Amniotic stem cell (primary cell): ENCODE results near the gene DNLZ.
"Not testable (repeated sequence)": the region's sequence is repeated elsewhere in the genome, so short reads cannot be mapped to it uniquely, and the experiment has no call there.

Source experiments
- DNase-seq: peaks from one replicate; lab custom pipeline; 2025; lab: John Stamatoyannopoulos, UW

Gene DNLZ

DNA sequence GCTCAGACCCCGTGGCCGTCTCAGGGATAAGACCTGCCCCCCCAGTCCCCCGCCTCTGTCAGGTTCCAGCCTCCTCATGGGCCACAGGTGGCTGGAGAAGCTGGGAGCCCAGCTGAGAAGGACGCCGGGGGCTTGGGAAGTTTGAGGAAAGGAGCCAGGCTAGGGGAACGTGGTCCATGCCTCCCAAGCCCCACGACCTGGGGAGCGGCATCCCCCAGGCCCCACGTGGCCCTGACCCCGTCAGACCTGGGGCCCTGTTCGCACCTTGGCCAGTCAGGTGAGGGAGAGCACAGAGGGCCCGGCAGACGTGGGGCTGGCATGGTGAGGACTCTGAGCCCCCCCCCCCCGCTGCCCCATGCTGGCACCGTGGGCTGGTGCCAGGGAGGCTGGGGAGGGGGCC lies 32.5 kb downstream of the DNLZ start:
- no peak for DNase-seq

DNA sequence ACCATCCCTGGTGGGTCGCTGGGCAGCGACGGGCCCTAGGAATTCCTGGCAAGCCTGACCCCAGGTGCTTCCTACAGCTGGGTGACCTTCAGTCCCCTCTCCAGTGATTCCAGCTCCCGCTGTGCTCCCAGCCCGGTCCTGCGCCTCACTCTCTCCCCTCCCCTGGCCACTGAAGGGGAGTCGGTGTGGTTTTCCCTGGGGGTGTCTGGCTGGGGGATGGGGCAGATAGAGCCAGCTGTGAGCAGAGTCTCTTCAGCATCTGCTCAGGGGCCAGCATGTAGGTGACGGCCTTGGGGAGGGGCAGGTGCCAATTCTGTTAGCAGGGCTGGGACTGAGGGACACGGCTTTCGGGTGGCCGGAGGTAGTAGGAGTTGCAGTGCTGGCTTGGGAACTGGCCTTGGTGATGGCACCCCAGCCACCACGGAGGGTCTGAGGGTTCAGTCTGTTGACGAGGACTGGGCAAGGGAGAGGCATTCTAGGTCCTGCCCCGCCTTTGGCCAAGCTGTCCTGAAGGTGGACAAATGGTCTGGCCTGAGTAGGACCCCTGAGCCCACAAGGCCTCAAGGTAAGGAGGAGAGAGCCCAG lies 33.0 kb downstream of the DNLZ start:
- no peak for DNase-seq

DNA sequence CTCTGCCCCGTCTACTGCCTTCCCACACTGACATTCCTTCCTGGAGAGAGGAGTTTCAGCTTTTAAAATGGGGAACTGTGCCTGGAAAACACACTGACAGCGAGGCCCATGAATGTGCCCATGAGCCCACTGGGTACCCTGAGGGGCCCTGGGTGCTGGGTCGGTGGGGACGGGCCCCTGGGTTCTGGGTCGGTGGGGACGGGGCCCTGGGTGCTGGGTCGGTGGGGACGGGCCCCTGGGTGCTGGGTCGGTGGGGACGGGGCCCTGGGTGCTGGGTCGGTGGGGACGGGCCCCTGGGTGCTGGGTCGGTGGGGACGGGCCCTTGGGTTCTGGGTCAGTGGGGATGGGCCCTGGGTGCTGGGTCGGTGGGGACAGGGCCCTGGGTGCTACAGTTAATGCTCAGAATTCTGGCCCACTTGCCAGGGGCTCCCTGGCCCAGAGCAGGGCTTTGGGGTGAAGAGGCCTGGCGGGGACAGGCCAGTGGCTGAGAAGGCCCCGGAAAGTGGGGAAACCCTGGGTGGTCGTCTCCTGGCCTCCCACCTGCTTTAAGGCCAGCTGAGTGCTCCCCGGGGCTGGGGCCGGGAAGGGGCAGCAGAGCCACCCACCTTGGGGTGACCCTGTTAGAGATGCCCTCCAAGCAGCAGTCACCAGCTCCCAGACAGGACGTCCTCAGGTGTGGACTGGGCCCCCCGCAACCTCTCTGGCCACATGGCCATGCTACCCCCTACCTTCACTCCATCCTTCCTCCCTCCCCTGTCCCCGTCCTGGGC lies 33.7 kb downstream of the DNLZ start:
- DNase-seq, result no peak

DNA sequence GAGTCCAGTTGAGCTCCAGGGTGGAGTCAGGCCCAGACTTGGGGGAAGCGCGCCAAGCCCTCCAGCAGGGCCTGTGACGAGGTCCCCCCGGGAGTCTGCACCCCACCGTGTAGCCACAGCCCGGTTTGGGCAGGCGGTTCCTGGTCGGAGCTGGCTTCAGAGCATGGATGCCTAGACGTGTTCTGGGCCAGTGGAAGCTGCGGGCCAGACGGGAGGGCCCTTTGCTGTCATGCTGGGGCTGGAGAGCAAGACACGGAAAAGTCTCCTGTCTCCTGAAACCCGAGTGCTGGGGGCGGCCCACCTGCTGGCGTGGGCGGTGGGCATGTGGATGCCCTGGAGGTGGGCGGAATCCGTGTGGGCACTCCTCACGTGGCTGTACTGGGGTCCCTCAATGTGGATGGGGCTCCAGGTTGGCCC lies 34.3 kb downstream of the DNLZ start:
- DNase-seq, result no peak

DNA sequence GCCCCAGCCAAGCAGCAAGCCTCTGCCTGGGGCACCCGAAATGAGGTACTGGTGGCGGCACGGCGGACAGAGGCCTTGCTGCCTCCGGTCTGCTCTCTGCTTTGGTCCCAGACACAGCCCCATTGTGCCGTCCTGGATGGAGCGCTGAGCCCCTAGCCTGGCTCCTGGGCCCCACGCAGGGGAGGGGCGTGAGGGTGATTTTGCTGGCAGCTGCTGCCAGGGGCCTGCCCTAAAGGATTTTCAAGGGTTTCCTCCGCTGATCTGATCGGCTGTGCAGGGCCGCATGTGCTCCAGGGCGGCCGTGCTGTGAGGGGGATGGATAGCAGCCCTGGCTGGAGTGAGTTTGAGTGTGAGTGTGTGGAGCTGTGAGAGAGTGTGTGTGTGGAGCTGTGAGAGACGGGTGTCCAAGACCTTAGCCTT lies 34.9 kb downstream of the DNLZ start:
- no peak for DNase-seq

DNA sequence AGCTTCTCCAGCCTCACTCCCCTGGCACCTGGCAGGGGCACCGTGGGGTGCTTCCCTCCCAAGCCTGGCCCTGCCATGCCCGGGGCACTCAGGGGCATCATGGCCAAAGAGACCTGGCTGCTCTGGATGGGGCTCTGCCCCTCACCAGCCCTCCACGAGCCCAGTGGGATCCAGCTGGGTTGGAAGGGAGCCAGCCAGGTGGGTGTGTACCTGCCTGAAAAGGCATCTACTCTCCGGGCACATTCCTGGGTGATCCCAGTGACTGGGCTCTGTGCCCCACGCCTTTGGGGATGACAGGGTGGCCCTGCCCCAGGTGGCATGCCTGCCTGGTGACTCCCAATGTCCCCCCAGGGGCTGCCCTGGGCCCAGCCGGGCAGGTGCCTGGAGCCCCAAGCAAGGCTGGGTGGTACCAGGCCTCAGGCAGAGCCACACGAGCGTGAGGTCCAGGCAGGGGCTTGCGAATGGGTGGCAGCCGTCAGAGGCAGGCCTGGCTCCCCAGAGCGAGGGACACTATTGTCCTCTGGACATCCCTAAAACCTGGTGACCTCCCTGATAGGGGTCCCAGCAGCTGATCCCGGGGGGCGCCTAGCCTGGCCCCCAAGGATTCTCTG lies 35.4 kb downstream of the DNLZ start:
- DNase-seq, result no peak

DNA sequence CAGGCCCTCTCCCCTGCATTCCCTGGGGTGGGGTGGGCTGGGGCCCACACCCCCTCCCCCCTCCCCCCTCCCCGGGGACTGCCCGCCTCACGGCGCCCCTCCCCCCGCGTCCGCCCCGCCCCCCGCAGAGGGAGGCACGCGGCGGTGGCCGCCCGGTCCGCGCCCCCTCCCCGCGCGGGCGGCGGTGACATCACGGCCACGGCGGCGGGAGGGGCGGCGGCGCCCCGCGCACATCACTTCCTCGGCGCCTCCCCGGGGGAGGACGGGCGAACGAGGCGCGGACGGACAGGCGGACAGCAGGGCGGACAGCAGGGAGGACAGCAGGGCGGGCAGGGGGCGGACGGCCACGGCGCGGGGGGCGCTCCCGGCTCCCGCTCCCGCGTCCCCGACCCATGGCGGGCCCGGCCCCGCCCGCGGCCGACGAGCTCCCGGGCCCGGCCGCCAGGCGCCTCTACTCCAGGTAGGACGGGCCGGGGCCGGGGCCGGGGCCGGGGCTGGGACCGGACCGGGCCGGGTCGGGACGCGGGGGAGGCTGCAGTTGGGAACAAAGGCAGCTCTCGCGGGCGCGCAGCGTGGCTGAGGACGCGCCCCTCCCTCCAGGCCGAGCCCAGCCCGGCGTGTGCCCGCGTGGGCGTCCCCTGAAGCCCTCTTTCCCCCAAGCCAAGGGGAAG lies 36.1 kb downstream of the DNLZ start, which contains the start of gene GPSM1:
Gene GPSM1, plus strand, starts transcription at position 236 of the 671 bp plus-strand sequence. Its CDS starts 157 bp downstream, at position 393.
- no peak for DNase-seq

DNA sequence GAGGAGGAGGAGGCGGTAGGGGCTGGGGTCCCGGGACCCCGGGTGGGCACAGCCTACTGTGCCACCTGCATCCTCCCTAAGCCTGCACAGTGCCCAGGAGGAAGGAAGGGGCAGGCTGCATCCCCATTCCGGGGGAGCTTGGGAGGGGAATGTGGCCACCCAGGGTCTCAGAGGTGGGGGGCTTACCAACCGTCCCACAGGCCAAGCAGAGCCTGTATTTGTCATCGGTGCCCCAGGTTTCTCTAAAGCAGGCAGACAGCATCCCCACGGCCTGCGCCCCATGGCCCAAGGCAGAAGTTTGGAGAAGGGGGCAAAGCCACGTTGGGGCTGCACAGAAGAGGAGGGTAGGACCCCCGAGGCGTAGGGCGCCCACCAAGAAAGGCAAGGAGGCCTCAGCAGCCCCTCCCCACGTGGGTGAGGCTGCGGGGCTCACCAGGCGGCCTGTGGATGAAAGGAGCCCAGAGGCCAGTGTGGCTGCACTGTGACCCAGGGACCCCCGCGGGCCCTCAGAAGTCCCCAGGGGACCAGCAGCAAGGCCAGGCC lies 36.7 kb downstream of the DNLZ start:
- DNase-seq, result no peak

DNA sequence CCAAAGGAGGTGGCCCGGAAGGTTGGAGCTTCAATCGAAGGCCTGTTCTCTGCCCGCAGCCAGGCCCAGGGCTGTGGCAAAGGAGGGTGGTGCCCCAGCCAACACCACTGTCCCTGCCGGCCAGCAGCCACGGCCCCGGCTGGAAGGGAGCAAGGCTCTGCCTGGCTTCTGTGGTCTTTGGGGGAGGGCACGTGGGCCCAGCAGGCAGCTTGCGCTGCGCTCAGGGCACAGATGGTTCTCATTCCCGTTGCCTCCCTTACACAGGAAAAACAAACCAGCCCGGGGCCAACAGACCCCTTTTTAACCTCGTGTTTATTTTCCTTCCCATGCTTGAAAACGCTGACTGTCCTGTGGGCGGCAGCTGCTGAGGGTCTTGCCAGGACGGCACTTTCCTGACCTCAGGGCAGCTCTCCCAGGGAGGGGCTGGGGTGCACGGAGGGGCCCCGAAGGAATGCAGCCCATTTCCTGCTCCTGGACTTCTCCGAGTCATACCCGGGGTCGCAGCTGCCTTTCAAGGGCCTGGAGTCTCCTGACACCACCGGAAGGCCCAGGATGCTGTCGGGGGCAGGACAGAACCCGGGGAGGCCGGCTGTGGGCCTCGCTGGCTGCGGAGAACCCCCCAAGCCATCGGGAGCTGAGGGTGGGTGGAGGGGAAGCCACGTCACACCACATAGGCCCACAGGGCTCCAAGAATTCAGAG lies 37.3 kb downstream of the DNLZ start:
- peak; percentile 77 for DNase-seq

DNA sequence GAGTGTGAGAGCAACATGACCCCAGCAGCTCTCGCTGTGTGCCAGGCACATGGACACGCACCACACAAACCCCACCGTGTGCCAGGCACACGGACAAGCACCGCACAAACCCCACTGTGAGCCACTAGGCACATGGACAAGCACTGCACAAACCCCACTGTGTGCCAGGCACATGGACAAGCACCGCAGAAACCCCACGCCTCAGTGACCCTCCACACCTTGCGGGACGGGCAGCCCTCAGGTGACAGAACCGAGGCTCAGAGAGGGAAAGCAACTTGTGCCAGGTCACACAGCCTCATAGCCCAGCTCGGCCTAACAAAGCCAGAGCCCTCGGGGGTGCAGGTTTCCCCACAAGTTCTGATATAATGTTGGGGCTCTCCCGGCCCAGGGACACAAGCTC lies 38.2 kb downstream of the DNLZ start:
- no peak for DNase-seq

DNA sequence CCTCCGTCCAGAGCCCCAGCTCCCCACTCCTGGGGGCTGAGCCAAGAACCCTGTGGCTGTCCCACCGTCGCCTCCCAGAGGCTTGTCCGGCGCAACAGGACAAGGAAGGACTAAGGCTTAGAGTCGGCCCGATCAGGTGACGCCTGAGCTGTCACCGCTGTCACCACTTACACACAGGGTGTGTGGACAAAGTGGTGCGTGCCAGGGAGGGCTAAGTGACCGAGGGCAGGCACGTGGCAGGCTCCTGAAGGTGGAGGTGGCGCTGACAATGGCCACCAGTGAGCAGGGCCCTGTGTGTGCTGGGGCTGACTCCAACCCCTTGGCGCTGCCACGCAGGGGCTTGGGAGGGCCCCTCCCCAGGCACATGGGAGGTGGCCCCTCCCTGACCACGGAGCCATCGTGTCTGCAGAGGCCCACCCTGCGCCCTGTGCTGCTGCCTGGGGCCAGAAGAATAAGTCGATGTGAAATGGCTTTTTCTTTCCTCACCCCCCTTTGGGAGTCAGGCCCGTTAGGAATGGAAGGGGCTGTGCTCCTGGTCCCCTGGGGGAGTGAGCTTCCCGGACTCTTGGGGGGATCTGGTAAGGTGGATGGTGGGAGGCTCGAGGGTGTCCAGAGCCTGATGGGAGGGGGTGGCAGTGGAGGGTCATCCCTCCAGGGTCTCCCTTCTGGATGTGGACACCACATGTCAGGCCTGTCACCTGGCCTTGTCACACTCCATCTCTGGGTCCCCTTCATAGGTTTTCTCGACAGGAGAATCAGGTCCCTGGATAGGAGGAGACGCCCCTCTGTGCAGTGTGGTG lies 38.8 kb downstream of the DNLZ start:
- DNase-seq, result no peak

DNA sequence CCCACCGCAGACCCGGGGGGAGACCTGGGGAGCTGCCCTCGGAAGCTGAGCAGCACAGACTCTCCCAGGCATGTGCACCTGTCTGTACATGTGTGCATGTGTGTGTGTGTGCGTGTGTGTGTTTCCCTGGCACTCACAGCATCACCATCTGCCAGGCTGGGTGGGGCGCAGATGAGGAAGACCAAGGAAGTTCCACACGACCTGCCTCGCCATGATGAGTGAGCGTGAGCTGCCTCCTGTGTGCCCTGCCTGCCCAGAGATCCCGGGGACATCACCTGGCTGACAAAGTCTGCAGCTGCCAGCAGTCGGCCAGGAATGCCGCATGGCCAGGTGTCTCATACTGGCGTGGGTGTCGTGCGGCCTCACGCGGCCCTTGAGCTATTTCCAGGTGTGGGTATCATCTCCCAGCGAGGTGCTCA lies 40.2 kb downstream of the DNLZ start:
- no peak for DNase-seq

DNA sequence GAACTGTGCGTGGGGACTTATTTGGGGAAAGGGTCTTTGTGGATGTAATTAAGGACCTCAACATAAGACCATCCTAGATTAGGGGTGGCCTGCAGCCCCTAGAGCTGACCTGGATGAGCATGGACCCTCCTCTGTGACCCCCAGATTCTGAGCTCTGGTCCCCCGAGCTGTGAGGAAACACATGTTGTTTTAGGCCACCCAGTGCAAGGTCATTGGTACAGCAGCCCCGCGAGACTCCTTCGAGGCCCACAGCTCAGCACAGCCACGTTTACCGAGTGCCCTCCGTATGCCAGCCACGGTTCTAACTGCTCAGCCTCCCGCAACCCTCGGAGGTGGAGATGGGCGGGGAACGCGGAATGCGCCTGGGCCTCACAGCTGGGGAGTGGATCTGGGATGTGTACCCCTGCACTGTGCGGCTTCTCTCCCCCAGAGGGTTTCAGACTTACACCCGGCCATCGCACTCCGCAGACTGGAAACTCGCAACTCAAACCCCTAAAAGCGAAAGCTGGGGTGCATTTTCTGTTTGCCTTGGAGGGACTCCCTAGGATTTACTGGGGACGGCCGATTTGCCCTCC lies 40.7 kb downstream of the DNLZ start:
- DNase-seq, result no peak

DNA sequence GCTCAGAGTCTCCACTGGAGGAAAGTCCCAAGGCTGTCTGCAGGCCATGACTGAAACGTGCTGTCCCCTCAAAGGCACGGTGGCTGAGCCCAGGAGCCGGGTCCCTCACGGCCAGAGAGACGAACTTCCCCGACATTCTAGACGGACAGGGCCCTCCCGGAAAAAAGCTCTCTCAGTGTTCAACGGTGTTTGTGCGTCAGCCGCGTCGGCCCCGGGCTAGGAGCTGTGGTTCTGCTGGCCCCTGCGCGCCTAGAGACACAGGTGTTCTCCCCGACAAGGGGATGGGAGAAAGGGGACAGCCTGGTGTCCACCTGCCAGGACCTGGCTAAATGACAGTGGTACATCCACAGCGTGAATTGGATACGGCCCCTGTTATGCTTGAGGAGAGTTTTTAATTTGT lies 42.0 kb downstream of the DNLZ start:
- DNase-seq, result no peak

DNA sequence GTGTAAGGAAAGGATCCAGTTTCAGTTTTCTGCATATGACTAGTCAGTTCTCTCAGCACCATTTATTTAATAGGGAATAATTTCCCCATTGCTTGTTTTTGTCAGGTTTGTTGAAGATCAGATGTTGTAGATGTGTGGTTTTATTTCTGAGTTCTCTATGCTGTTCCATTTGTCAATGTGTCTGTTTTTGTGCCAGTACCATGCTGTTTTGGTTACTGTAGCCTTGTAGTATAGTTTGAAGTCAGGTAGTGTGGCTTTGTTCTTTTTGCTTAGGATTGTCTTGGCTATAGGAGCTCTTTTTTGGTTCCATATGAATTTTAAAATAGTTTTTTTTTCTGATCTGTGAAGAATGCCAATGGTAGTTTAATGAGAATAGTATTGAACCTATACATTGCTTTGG lies 42.6 kb downstream of the DNLZ start:
- not testable (repeated sequence) for DNase-seq

DNA sequence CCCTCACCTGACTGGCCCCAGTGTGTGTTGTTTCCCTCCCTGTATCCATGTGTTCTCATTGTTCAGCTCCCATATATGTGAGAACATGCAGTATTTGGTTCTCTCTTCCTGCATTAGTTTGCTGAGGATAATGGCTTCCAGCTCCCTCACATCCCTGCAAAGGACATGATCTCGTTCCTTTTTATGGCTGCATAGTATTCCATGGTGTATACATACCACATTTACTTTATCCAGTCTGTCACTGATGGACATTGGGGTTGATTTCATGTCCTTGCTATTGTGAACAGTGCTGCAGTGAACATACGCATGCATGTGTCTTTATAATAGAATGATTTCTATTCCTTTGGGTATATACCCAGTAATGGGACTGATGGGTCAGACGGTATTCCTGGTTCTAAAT lies 43.6 kb downstream of the DNLZ start:
- not testable (repeated sequence) for DNase-seq

DNA sequence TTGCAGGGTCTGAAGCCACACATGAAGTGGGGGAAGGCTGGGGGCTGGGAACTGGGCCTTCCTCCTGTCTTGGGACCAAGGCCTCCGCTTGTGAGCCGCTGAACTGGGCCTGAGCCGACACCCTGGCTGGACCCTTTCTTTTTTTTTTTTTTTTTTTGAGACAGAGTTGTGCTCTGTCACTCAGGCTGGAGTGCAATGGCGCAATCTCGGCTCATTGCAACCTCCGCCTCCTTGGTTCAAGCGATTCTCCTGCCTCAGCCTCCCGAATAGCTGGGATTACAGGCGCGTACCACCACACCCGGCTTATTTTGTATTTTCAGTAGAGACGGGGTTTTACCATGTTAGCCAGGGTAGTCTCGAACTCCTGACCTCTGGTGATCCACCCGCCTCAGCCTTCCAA lies 44.3 kb downstream of the DNLZ start:
- not testable (repeated sequence) for DNase-seq

DNA sequence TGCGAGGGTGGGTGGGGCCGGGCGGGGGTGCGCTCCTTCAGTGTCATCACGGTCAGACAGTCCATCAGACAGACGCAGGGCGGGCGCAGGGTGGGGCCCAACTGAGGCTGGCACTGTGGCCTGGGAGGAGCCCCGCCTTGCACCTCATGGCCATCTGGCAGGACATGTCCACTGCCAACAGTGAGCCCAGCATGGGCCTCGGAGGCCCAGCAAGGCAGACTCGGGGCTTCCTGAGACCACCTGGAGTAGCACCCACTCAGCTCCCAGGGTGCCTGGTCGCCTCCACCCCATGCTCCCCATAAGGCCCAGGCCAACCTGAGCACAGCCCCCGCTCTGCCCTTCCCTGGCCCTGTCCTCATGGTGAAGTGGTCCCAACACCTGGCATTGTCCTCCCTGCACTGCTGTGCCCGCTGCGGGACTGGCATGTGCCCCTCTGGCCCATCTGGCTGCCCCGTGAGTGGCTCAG lies 44.7 kb downstream of the DNLZ start:
- DNase-seq, result no peak

DNA sequence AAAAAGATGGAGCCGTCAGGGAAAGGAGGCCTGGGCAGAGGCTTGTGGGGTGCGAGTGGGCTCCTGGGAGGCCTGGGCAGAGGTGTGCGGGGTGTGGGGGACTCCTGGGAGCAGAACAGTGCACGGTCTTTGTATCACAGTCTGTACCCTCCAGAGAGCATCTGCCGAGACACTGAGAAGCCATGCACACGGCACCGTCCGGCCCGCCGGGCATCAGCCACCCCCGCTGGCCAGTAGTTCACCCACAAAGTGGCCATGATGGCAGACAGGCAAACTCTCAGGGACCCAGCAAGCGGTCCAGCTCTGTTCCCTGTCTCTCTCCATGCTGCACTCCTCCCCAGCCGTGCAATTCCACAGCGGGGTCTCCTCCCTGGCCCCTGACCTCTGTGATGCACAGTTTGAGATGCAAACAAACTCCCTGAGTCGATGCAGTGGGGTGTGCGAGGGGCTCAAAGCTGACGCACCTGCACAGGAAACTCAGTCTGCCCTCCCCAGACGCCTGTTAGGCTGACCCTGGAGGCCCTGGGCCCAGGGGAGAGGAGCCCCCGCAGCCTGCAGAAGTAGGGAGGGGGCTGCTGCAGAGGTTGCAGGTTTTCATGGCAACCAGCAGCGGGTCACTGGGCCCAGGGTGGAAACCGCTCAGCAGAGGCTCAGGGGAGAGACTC lies 45.3 kb downstream of the DNLZ start:
- DNase-seq, result no peak

DNA sequence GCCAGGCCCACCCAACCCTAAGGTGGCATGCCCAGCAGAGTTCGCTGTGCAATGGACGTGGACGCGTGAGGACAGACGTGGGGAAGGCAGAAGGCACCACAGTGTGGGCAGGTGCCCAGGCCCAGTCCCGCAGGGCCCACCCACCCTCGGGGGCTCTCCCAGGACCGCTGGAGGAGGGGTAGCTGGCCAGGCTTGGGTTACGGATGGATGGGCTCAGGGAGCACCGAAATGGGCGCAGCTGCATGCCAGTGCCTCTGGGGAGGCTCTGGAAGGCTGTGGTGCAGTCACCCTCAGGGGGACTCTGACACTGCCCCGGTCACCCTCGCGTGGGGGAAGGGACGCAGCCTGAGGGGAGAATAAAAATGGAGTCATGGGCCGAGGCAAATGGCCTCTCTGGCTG lies 45.8 kb downstream of the DNLZ start:
- DNase-seq, result no peak
